Adipocyte (in vitro differentiated cells): Measurements from ENCODE around the gene HOXA6.
A peak's percentile ranks its signal among the peaks of the same experiment; 100 is the strongest.

Source experiments
- DNase-seq: peaks from one replicate; pipeline ENCODE4 v3.0.0-alpha.2; 2015; ENCODE audit warnings: low read depth
- H3K27me3 ChIP-seq: replicated peaks from 2 replicates; pipeline ENCODE4 v1.7.0; 2013; ENCODE audit warnings: mild to moderate bottlenecking, low read length, moderate library complexity; ENCODE audit not compliant: control insufficient read depth, insufficient read depth
- H3K36me3 ChIP-seq: 2 replicates; pipeline ENCODE4 v1.7.0; 2013; ENCODE audit warnings: low read length, mild to moderate bottlenecking, moderate library complexity; ENCODE audit not compliant: control insufficient read depth, insufficient read depth, severe bottlenecking
- H3K4me1 ChIP-seq: 2 replicates; pipeline ENCODE4 v1.7.0; 2013; ENCODE audit warnings: mild to moderate bottlenecking, low read length, moderate library complexity; ENCODE audit not compliant: control insufficient read depth, insufficient read depth
- H3K4me3 ChIP-seq: 2 replicates; pipeline ENCODE4 v1.7.0; 2013; ENCODE audit warnings: mild to moderate bottlenecking, low read length, moderate library complexity
- H3K9ac ChIP-seq: 2 replicates; pipeline ENCODE4 v1.7.0; 2013; ENCODE audit warnings: mild to moderate bottlenecking, low read length, moderate library complexity
- H3K9me3 ChIP-seq: 2 replicates; pipeline ENCODE4 v1.7.0; 2013; ENCODE audit warnings: mild to moderate bottlenecking, low read length, moderate library complexity; ENCODE audit not compliant: control insufficient read depth

Gene HOXA6

DNA sequence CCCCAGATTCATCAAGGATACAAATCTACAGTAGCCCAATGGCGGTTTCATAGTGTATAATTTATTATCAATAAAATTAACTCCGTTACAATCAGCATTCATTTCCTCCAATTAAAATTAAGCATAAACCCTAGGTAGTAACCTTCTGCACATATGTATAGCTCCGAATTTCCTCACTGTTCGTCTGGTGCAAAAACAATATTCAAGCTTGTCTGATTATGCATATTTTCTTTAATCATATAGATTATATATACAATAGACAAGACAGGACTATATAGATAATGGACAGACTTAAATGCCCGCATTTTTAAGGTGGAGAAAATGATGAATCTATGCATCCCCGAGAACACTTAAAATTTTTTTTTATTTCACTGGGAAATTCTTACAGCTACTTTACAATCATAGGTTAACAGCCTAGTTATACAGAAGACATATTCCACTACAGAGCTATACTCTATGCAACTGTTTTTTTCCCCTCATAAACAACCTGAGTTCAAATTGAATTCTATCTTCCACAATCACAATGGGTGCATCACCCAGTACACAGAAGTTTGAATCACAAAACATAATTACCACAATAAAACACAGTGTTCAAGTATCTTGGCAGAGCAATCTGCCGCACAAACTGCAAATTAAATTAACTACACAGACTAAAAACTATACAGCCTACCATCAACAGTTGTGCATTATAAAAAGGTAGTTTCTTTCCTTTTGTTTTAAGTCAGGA is 15.2 kb upstream of the HOXA6 start:
- no peaks in the 10 kb centered on the region for H3K27me3 ChIP-seq
- peak overlapping the region; percentile 93 for H3K9ac ChIP-seq
- H3K9me3 ChIP-seq: no peaks in the 10 kb centered on the region
- H3K36me3 ChIP-seq: peaks cover 5% of the 10 kb centered on the region
- DNase-seq: no peak
- peaks cover 36% of the 10 kb centered on the region for H3K4me1 ChIP-seq
- H3K4me3 ChIP-seq: peak overlapping the region; percentile 94

DNA sequence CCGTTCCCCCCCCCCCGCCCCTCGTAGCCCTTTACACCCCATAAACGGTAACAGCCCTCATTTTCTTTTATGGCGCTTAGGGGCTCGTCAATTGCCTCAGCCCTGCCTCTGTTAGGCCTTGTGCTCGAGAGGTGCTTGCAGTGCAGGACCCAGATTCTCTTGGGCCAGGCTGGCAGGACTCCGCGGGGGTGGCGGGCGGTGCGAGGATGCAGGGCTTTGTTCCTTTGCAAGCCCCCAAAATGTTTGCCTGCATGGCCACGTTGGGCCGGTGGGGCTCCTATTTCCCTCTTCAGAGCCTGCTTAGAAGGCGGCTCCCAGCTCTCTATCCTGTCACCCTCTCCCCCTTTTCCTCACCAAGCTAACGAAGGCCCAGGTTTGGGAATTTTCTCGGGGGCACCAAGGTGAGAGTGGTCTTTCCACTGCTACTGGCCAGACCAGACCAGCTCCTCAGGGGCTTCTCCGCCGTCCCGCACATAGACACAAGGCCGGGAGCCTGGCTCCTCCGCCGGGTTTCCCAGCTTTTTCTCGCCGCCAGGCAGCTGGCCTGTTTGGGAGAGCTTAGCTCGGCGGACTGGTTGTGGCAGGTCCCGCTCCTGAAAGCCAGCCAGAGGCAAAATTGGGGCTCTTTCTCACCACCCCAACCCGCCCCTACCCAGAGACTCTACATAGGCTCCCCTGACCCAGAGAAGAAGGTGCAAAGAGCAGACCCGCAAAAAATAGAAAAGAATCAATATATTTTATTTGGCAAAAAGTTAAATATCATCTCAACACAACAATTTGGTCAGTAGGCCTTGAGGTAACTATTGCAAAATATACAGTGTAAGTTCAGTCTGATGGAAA is 14.4 kb upstream of the HOXA6 start:
- no peaks in the 10 kb centered on the region for H3K27me3 ChIP-seq
- H3K9ac ChIP-seq: peak overlapping the region; percentile 93
- no peaks in the 10 kb centered on the region for H3K9me3 ChIP-seq
- peak overlapping the region; percentile 94 for H3K4me3 ChIP-seq
- no peak for DNase-seq
- H3K36me3 ChIP-seq: peaks cover 5% of the 10 kb centered on the region
- H3K4me1 ChIP-seq: peaks cover 32% of the 10 kb centered on the region

DNA sequence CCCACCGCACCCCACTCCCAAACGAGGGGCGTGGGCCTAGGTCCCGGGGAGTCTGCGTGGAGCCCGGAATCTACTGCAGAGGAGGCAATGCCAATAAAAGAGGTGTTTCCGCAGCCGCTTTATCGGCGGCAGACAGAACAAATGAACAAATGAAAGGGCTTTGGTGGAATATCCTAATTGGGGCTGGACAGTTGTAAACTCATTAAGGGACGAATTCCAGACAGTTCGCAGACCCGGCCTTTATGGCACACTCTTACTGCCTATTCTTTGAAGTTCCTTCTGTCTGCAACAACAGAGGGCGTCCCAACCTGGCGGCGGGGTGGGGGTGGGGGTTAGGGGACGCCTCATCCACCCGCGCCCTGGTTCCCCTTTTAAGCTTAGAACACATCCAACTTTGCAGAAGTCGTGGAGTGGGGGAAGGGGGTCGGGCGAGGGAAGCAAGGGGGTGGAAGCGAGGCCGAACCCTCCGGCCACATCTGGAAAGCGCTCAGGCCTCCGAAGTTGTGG is 13.7 kb upstream of the HOXA6 start:
- H3K4me1 ChIP-seq: peaks cover 26% of the 10 kb centered on the region
- peak overlapping the region; percentile 93 for H3K9ac ChIP-seq
- peaks cover 5% of the 10 kb centered on the region for H3K36me3 ChIP-seq
- H3K9me3 ChIP-seq: no peaks in the 10 kb centered on the region
- no peak for DNase-seq
- H3K4me3 ChIP-seq: peak overlapping the region; percentile 88
- no peaks in the 10 kb centered on the region for H3K27me3 ChIP-seq

DNA sequence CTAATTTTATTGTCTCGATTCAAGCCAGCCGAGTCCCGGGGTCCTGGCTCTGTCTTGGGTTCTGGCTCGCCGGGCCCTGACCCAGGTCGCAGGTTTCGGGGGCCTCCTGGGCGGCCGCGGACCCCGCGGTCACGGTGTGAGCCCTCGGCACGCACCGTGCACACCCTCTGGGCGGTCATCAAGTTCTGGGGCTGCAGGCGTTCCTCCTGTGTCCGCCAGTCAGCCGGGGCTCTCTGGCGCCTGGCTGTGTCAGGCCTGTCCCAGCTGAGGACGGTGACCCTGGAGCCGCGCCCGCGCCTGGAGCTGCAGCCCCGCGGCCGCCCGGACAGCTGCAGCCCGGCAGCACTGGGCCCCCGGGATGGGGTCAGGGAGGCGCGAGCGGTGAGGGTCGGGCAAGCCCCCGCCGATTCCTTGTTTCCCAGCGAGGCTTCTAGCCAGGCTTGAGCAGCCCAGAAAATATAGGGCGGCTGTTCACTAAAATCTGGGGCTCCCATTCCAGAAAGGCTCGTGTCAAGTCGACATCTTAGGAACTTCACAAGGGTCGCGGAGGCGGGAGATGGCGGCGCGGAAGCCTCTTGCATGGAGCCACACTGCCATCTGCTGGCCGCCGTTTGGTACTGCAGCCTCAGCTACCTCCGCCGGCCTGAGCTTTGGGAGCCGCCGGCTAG is 13.1 kb upstream of the HOXA6 start:
- Histone ChIP-seq H3K4me1 (peaks cover 21% of the 10 kb centered on the region), H3K27me3 (no peaks in the 10 kb centered on the region), H3K4me3 (peak overlapping the region; percentile 88), H3K9me3 (no peaks in the 10 kb centered on the region), H3K9ac (peak overlapping the region; percentile 90), H3K36me3 (peaks cover 5% of the 10 kb centered on the region)
- peak; percentile 88 for DNase-seq

DNA sequence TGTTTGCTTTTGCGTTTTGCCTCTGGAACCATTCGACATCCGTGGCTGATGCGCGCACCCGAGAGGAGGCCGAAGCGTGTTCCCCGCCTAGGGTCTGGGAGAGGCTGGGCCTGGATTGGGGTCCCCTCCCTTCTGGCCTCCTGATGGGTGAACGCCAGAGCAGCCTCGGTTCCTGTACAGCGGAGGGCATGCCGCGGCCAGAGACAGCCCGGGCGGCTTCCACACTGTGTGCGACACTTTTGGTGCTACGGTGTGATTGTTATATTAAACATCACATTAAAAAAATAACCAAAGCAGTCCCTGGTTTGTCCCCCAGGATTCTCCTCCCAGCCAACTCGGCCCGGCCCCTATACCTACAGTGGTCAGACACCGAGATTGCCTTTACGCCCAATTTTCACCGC is 12.6 kb upstream of the HOXA6 start:
- no peaks in the 10 kb centered on the region for H3K27me3 ChIP-seq
- H3K9me3 ChIP-seq: no peaks in the 10 kb centered on the region
- peaks cover 26% of the 10 kb centered on the region for H3K4me1 ChIP-seq
- H3K4me3 ChIP-seq: peak overlapping the region; percentile 88
- H3K36me3 ChIP-seq: peaks cover 5% of the 10 kb centered on the region
- DNase-seq: no peak
- peak overlapping the region; percentile 90 for H3K9ac ChIP-seq

DNA sequence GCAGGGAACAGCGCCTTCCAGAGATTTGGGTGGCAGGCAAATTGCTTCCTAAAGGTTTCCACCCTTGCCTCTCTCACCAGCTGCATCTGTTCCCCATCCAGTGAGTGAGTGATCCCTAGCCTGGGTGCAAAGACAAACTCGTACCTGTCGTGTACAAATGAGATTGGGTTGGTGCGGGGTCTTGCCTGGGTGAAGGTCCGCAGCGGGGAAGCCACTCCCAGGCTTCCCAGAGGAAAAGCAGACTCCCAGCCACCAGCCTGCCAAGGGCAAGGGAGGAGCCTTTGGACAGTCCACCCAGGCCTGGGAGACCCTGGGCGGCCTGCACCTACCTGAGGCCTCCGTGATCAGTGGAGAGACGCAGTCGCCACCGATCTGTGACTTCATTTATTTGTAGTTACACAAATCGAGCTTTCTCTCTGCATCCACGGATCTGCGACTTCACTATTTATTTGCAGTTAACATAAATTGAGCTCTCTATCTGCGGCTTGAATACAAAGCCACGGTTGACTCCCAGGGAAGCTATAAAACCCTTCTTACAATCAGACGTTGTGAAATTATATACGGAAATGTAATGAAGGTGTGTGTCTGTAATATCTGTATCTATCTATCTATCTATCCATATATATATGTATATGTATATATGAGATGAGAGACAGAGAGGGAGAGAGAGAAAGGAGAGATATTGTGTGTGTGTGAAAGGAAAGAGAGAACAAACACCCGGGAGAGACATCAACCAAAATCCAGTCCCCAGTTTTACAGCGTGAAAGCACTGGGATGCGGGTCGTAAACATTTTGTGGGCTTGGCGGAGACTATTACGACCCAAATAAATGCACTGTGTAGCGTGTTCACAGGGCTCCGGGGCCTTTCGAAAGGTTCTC is 11.9 kb upstream of the HOXA6 start:
- H3K4me3 ChIP-seq: peak overlapping the region; percentile 88
- DNase-seq: no peak

DNA sequence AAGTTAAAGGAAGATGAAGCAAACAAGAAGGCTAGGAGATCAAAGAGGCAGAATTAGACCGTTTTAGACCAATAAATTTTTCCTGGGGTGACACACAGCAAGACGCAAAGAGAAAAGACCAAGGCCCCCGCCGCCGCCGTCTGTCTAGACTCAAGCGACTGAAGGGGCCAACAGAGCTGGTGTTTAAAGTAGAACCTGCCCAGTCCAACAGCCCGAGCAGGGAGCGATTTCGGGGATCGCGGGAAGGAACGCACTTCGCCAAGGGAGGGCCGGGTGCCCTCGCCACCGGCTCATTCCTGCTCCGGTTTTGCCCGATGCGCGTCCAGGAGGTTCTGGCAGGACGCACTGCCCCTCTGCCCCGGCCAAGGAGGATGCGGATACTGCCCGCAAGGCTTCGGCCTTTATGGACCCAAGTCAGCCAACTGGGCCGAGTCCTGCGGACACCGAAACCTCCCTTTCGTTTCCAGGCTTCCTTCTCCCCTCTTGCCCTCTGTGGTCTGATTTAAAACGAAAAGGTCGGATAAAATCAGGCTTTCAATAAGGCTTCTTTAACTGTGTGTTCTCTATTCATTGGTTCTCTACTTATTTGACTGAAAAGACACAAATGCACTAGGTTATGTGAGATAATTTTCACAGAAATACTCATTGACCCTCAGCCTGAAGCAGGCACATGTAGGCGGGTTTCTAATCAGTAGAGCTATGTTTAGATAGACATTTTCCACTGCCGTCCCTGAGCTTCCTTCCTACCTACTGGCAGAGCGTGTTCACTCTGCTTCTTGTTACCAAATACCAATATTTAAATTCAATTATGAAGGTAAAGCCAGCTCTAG is 11.1 kb upstream of the HOXA6 start:
- Histone ChIP-seq H3K9ac (no peak overlapping the region), H3K4me3 (no peak overlapping the region), H3K9me3 (no peaks in the 10 kb centered on the region), H3K4me1 (peaks cover 40% of the 10 kb centered on the region), H3K36me3 (peaks cover 5% of the 10 kb centered on the region), H3K27me3 (no peaks in the 10 kb centered on the region)
- no peak for DNase-seq

More for the DNA sequence above, 11.9 kb upstream of the HOXA6 start:
- Histone ChIP-seq H3K27me3 (no peaks in the 10 kb centered on the region), H3K4me1 (peaks cover 32% of the 10 kb centered on the region), H3K9me3 (no peaks in the 10 kb centered on the region), H3K36me3 (peaks cover 5% of the 10 kb centered on the region), H3K9ac (peak overlapping the region; percentile 90)

DNA sequence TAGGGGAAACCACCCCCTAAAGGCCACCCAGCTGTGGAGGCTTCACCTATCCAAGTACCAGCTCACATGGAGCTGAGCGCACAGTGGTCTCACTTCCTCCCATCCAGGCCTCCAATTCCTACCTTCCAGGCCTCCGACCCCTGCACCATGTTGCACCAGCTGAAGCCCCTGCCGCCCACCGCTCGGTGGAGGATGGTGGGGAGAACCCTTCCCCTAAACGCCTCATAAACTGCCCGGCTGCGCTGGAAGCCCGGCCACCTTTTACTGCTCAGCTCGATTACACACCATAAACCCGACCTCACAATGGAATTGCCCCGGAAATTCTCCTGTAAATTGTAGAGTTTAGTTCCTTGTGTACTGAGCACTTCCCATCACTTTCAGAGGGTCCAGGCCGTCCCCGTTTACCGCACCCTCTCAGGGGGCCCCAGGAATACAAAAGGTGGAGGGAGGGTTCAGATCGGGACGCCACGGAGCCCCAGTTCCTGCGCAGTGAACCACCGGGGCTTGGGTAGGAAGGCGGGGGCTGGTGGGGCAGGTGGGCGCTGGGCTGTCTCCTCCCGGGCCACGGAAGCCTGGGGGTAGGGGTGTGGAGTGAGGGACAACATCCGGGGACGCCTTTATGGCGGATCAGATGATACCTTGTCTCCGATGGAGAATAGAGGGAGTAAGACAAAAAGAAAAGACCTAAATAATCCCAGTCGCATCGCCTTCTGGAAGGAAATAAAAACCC is 10.3 kb upstream of the HOXA6 start:
- peaks cover 2% of the 10 kb centered on the region for H3K36me3 ChIP-seq
- no peak overlapping the region for H3K9ac ChIP-seq
- no peak overlapping the region for H3K4me3 ChIP-seq
- H3K27me3 ChIP-seq: no peaks in the 10 kb centered on the region
- no peaks in the 10 kb centered on the region for H3K9me3 ChIP-seq
- no peak for DNase-seq
- H3K4me1 ChIP-seq: peaks cover 44% of the 10 kb centered on the region

DNA sequence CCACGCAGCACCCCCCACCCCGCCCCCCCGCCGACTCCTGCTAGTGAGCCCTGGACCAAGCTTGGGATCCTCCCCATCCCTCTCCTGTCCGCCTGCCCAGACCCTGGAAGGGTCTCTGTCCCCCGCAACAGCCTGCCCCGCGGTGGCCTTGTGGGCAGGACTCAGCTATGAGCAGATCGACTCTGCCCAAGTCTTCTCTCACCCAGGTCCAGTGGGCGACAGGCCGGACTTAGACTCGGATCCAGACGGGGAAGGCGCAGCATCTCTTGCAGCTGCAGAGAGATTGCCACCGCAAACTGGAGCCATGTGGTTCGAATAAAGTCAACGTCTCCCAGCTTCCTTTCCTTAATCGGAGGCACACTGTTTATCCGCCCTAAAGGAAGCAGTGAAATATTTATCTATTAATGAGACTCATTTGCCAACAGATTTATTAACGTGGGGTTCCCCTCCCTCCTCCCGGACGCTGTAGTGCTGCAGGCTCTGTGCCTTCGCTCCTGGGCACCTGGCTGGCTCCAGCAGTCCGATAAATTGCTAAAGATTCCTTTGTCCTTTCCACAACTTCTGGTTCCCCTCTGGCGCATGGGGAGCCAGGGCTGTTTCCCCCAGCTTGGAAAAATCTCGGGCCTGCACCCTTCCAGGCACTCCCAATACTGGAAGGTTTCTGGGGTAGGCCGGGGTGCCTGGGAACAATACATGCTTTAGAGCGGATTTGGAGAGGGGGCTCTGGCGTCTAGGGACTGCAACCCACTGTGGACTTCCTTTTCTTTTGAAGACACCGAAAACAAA is 9.5 kb upstream of the HOXA6 start:
- H3K4me3 ChIP-seq: peak overlapping the region; percentile 94
- H3K27me3 ChIP-seq: no peaks in the 10 kb centered on the region
- H3K9me3 ChIP-seq: no peaks in the 10 kb centered on the region
- H3K36me3 ChIP-seq: no peaks in the 10 kb centered on the region
- peaks cover 42% of the 10 kb centered on the region for H3K4me1 ChIP-seq
- H3K9ac ChIP-seq: peak overlapping the region; percentile 97
- DNase-seq: no peak
